Transverse colon (tissue), 4 donors: ENCODE measurements around the gene CDK2AP2. TPM values are rescaled to one million over a fixed set of nuclear protein-coding genes. Genes with fewer than 3 reads are reported as not detected.
A peak's percentile ranks its signal among the peaks of the same experiment; 100 is the strongest.

Experiments
- DNase-seq: peaks from one replicate; pipeline ENCODE4 v3.0.0-alpha.2; 2019
- H3K27ac ChIP-seq, 4 donors: fragments of 200-600 bp; sonication (generic); 2 replicates each; pipeline ENCODE4 v1.5.1; 2016 to 2018; ENCODE audit warnings: inconsistent platforms in 4 of 4
- H3K27me3 ChIP-seq: fragments of 200-600 bp; sonication (generic); 2 replicates; pipeline ENCODE4 v1.5.1; 2017; ENCODE audit warnings: inconsistent platforms
- H3K36me3 ChIP-seq, 4 donors: fragments of 200-600 bp; sonication (generic); 2 replicates each; pipeline ENCODE4 v1.5.1; 2017 to 2019; ENCODE audit warnings: inconsistent platforms in 4 of 4
- H3K4me1 ChIP-seq, 4 donors: fragments of 200-600 bp; sonication (generic); 2 replicates each; pipeline ENCODE4 v1.5.1; 2017 to 2020; ENCODE audit warnings: inconsistent platforms in 4 of 4
- H3K4me3 ChIP-seq, 4 donors: fragments of 200-600 bp; sonication (generic); 1 replicate in 1 of 4; 2 replicates in 3 of 4; pipeline versions ENCODE4 v1.5.1 to v1.6.1; 2017 to 2019; ENCODE audit warnings: inconsistent platforms in 4 of 4
- H3K9me3 ChIP-seq, 2 donors: fragments of 200-600 bp; sonication (generic); 2 replicates each; pipeline ENCODE4 v1.5.1; 2017 to 2019; ENCODE audit warnings: inconsistent platforms in 2 of 2
- CTCF ChIP-seq, 5 experiments: fragments of 200-600 bp in 3 of 5; fragments of 450-650 bp in 2 of 5; sonication (generic) in 3 of 5; IDR thresholded peaks; 1 replicate in 2 of 5; 2 replicates in 3 of 5; pipeline ENCODE4 v1.5.1; 2016 to 2017; ENCODE audit warnings: antibody characterized with exemption in 5 of 5, inconsistent platforms in 3 of 5, mild to moderate bottlenecking in 2 of 5, moderate library complexity in 1 of 5
- EP300 ChIP-seq: sonication (generic); formaldehyde crosslinking; IDR thresholded peaks from one replicate; pipeline ENCODE4 v1.6.1; 2017; ENCODE audit warnings: antibody characterized with exemption, low read depth
- POLR2A ChIP-seq: fragments of 450-650 bp; IDR thresholded peaks from one replicate; pipeline ENCODE4 v1.6.1; 2016; ENCODE audit warnings: antibody characterized with exemption, mild to moderate bottlenecking, moderate library complexity
- POLR2AphosphoS5 ChIP-seq, 3 donors: sonication (generic); formaldehyde crosslinking; IDR thresholded peaks; one replicate each; pipeline ENCODE4 v1.6.1; 2016; ENCODE audit warnings: antibody characterized with exemption in 3 of 3
- WGBS, 2 donors: methylation state at CpG; one replicate each; pipeline ENCODE4 v1.1.5; 2018; ENCODE audit warnings: low coverage in 1 of 2; 5-methylcytosine and 5-hydroxymethylcytosine counted together
- in situ Hi-C, 4 donors: fragments of 200-750 bp; cut with MboI; loops; one replicate each; pipeline versions ENCODE4 v1.15.0 to v1.15.1; 2017; ENCODE audit warnings: low sequenced_read_pairs in 3 of 4, low pct_ligation_motif_present in 1 of 4, low pct_unique_long_range_greater_than_20kb in 1 of 4
- intact Hi-C: fragments of 100-400 bp; cut with DNase I; formaldehyde crosslinking; loops from one replicate; pipeline ENCODE4 v1.15.1; 2023; ENCODE audit warnings: low total_unique reads
- total RNA-seq, 4 donors: library from RNA; depleted of rRNA; stranded (reverse); fragments of >200 nt; gene quantifications; one replicate each; pipeline ENCODE4 v1.1.0, GENCODE V29; 2016

The CDK2AP2 gene
- total RNA-seq, 4 donors from 2014 or later = 49.4 to 140 (median 83.4) TPM

GRCh38 chr11:67545280-67545679, 37.3 kb upstream of the CDK2AP2 start:
- intact Hi-C loops (no loop called here), in situ Hi-C loops (no loop called here)
- DNase-seq = peak; percentile 85
- H3K36me3 ChIP-seq = no peaks in the 10 kb centered on the region
- no peaks in the 10 kb centered on the region for H3K9me3 ChIP-seq
- no peak overlapping the region for H3K4me3 ChIP-seq
- H3K27ac ChIP-seq = peak overlapping the region; percentile 80 to 87 (median 82)
- peaks cover 9 to 25% (median 17%) of the 10 kb centered on the region in 4 donors for H3K4me1 ChIP-seq
- no peak for TF ChIP-seq POLR2AphosphoS5 (IDR thresholded peaks at IDR 0.05)
- peak in 3 of 5 experiments; percentile 25 to 53 (median 34) for TF ChIP-seq CTCF (IDR thresholded peaks at IDR 0.05)
- TF ChIP-seq POLR2A = peak; percentile 22
- 41% methylated on average over 8 of the region's 8 CpGs; no CpG with 5 or more reads in 1 of the 2 donors for WGBS, 2 donors
- no peaks in the 10 kb centered on the region for H3K27me3 ChIP-seq

- intact Hi-C loops (no loop called here), in situ Hi-C loops (no loop called here)
- DNase-seq = peak; percentile 64
Observed at GRCh38 chr11:67544616-67545242, 36.8 kb upstream of the CDK2AP2 start.

GRCh38 chr11:67543585-67543984, 35.6 kb upstream of the CDK2AP2 start:
- H3K9me3 ChIP-seq = no peaks in the 10 kb centered on the region
- in situ Hi-C loops = no loop called here

More at GRCh38 chr11:67544616-67545242, 36.8 kb upstream of the CDK2AP2 start:
- Histone ChIP-seq H3K4me3 (no peak overlapping the region), H3K4me1 (peaks cover 9 to 25% (median 17%) of the 10 kb centered on the region in 4 donors), H3K9me3 (no peaks in the 10 kb centered on the region), H3K27me3 (no peaks in the 10 kb centered on the region), H3K27ac (peak overlapping the region; percentile 80 to 87 (median 82)), H3K36me3 (no peaks in the 10 kb centered on the region)
- TF ChIP-seq POLR2AphosphoS5 (IDR thresholded peaks at IDR 0.05) = peak in 2 of 3 donors; percentile 6 to 41
- TF ChIP-seq EP300 = no peak
- 40 to 44% methylated on average over 1 to 10 of the region's 10 CpGs for WGBS, 2 donors

GRCh38 chr11:67542971-67543370, 35.0 kb upstream of the CDK2AP2 start:
- TF ChIP-seq POLR2AphosphoS5 (IDR thresholded peaks at IDR 0.05) (no peak), POLR2A (no peak), CTCF (IDR thresholded peaks at IDR 0.05) (no peak), EP300 (no peak)
- Histone ChIP-seq H3K27me3 (no peaks in the 10 kb centered on the region), H3K4me3 (no peak overlapping the region), H3K36me3 (no peaks in the 10 kb centered on the region), H3K27ac (peak overlapping the region in 3 of 4 donors; percentile 80 to 87 (median 80)), H3K9me3 (no peaks in the 10 kb centered on the region), H3K4me1 (peaks cover 9 to 29% (median 17%) of the 10 kb centered on the region in 4 donors)
- 58 to 80% methylated on average over 2 to 6 of the region's 7 CpGs for WGBS, 2 donors
- in situ Hi-C loops (no loop called here), intact Hi-C loops (no loop called here)
- no peak for DNase-seq

More at GRCh38 chr11:67543585-67543984, 35.6 kb upstream of the CDK2AP2 start:
- Histone ChIP-seq H3K4me1 (peaks cover 9 to 29% (median 17%) of the 10 kb centered on the region in 4 donors), H3K36me3 (no peaks in the 10 kb centered on the region), H3K27me3 (no peaks in the 10 kb centered on the region), H3K4me3 (no peak overlapping the region), H3K27ac (peak overlapping the region; percentile 80 to 87 (median 82))
- no peak for TF ChIP-seq CTCF (IDR thresholded peaks at IDR 0.05)
- TF ChIP-seq POLR2A = no peak
- TF ChIP-seq EP300 = no peak
- no peak for TF ChIP-seq POLR2AphosphoS5 (IDR thresholded peaks at IDR 0.05)
- intact Hi-C loops = no loop called here
- no peak for DNase-seq
- 64% methylated on average over 2 of the region's 2 CpGs; no CpG with 5 or more reads in 1 of the 2 donors for WGBS, 2 donors
